Measurements from ENCODE around the gene CTPS1.

DNA sequence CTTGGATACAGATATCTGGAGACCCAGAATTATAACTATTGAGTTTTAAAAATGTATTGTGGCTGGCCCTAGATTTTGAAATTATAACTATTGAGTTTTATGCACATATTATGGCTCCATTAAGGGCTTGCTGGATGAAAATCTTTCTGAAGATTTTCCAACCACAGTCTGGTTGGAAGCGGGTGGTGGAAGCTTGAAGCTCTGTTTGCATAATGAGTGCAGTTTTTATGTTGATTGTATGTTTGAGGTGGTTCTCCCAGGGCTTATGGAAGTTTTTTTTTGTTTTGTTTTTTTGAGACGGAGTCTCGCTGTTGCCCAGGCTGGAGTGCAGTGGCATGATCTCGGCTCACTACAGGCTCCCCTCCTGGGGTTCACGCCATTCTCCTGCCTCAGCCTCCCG, 10.1 kb upstream of the CTPS1 start:
- TF ChIP-seq, protein P1, sequence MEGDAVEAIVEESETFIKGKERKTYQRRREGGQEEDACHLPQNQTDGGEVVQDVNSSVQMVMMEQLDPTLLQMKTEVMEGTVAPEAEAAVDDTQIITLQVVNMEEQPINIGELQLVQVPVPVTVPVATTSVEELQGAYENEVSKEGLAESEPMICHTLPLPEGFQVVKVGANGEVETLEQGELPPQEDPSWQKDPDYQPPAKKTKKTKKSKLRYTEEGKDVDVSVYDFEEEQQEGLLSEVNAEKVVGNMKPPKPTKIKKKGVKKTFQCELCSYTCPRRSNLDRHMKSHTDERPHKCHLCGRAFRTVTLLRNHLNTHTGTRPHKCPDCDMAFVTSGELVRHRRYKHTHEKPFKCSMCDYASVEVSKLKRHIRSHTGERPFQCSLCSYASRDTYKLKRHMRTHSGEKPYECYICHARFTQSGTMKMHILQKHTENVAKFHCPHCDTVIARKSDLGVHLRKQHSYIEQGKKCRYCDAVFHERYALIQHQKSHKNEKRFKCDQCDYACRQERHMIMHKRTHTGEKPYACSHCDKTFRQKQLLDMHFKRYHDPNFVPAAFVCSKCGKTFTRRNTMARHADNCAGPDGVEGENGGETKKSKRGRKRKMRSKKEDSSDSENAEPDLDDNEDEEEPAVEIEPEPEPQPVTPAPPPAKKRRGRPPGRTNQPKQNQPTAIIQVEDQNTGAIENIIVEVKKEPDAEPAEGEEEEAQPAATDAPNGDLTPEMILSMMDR (IDR thresholded peaks at IDR 0.05), result no peak
- TF ChIP-seq POLR2A (IDR thresholded peaks at IDR 0.05) (no peak), POLR2AphosphoS5 (IDR thresholded peaks at IDR 0.05) (no peak)

Data from breast epithelium (tissue), 3 donors.